Liver (tissue), 9 donors: ENCODE measurements around the gene KCNMA1. TPM values are rescaled to one million over a fixed set of nuclear protein-coding genes. Genes with fewer than 3 reads are reported as not detected.

ENCODE experiments used
- DNase-seq: peaks from one replicate; pipeline ENCODE4 v3.0.0-alpha.2; 2017; ENCODE audit warnings: low spot score
- H3K27ac ChIP-seq, 2 donors: one replicate each; pipeline ENCODE4 v1.7.0; 2013; ENCODE audit warnings: inconsistent platforms in 2 of 2, low read length in 2 of 2, control low read depth in 1 of 2, low read depth in 1 of 2, mild to moderate bottlenecking in 1 of 2
- H3K27me3 ChIP-seq, 4 donors: one replicate each; pipeline versions ENCODE4 v1.6.1 to v1.7.0; 2013; ENCODE audit warnings: low read length in 3 of 4, inconsistent platforms in 1 of 4, mild to moderate bottlenecking in 1 of 4, moderate library complexity in 1 of 4; ENCODE audit not compliant: control insufficient read depth in 4 of 4, insufficient read depth in 4 of 4
- H3K36me3 ChIP-seq, 4 donors: one replicate each; pipeline versions ENCODE4 v1.6.1 to v1.7.0; 2013; ENCODE audit warnings: low read length in 3 of 4, mild to moderate bottlenecking in 3 of 4, low read depth in 1 of 4, moderate library complexity in 1 of 4; ENCODE audit not compliant: control insufficient read depth in 4 of 4, insufficient read depth in 3 of 4
- H3K4me1 ChIP-seq, 4 donors: one replicate each; pipeline versions ENCODE4 v1.6.1 to v1.7.0; 2013; ENCODE audit warnings: low read length in 3 of 4, mild to moderate bottlenecking in 3 of 4, moderate library complexity in 1 of 4; ENCODE audit not compliant: control insufficient read depth in 4 of 4, insufficient read depth in 4 of 4
- H3K4me3 ChIP-seq, 3 donors: one replicate each; pipeline versions ENCODE4 v1.6.1 to v1.7.0; 2013; ENCODE audit warnings: low read length in 3 of 3, control low read depth in 1 of 3, low read depth in 1 of 3, mild to moderate bottlenecking in 1 of 3
- H3K9ac ChIP-seq, 2 donors: one replicate each; pipeline ENCODE4 v1.7.0; 2013; ENCODE audit warnings: low read length in 2 of 2, mild to moderate bottlenecking in 2 of 2, moderate library complexity in 2 of 2, control low read depth in 1 of 2, low read depth in 1 of 2
- H3K9me3 ChIP-seq, 4 donors: one replicate each; pipeline versions ENCODE4 v1.6.1 to v1.7.0; 2013; ENCODE audit warnings: low read length in 3 of 4; ENCODE audit not compliant: control insufficient read depth in 4 of 4
- ATF3 ChIP-seq: IDR thresholded peaks from 2 replicates; pipeline ENCODE4 v1.6.1; 2016; ENCODE audit warnings: antibody characterized with exemption
- CTCF ChIP-seq: fragments of 150-350 bp; IDR thresholded peaks from 2 replicates; pipeline ENCODE4 v1.5.1; 2017; ENCODE audit warnings: improper control_type of control experiment, low read depth, low read length; ENCODE audit not compliant: missing input control
- EGR1 ChIP-seq, 2 donors: IDR thresholded peaks; 2 replicates each; pipeline ENCODE4 v1.6.1; 2016 to 2018; ENCODE audit warnings: antibody characterized with exemption in 2 of 2, low read depth in 2 of 2
- FOXA1 ChIP-seq: IDR thresholded peaks from 2 replicates; pipeline ENCODE4 v1.6.1; 2016; ENCODE audit warnings: antibody characterized with exemption
- FOXA2 ChIP-seq: IDR thresholded peaks from 2 replicates; pipeline ENCODE4 v1.6.1; 2016; ENCODE audit warnings: antibody characterized with exemption
- GABPA ChIP-seq, 2 donors: IDR thresholded peaks in 1 of 2; conservative IDR thresholded peaks in 1 of 2; 2 replicates each; pipeline ENCODE4 v1.6.1; 2016; ENCODE audit warnings: antibody characterized with exemption in 2 of 2, mild to moderate bottlenecking in 1 of 2, moderate library complexity in 1 of 2
- HNF4A ChIP-seq, 2 donors: conservative IDR thresholded peaks; 2 replicates each; pipeline ENCODE4 v1.6.1; 2016; ENCODE audit warnings: antibody characterized with exemption in 2 of 2, mild to moderate bottlenecking in 2 of 2
- HNF4G ChIP-seq: IDR thresholded peaks from 2 replicates; pipeline ENCODE4 v1.6.1; 2016; ENCODE audit warnings: antibody characterized with exemption
- JUND ChIP-seq, 2 donors: IDR thresholded peaks; 2 replicates each; pipeline ENCODE4 v1.6.1; 2016; ENCODE audit warnings: antibody characterized with exemption in 2 of 2
- NR2F2 ChIP-seq: IDR thresholded peaks from 2 replicates; pipeline ENCODE4 v1.6.1; 2016; ENCODE audit warnings: antibody characterized with exemption
- RAD21 ChIP-seq, 2 donors: IDR thresholded peaks; 2 replicates each; pipeline ENCODE4 v1.6.1; 2016; ENCODE audit warnings: antibody characterized with exemption in 2 of 2, mild to moderate bottlenecking in 2 of 2
- RXRA ChIP-seq, 2 donors: IDR thresholded peaks; 2 replicates each; pipeline ENCODE4 v1.6.1; 2017 to 2018; ENCODE audit warnings: antibody characterized with exemption in 2 of 2, mild to moderate bottlenecking in 1 of 2
- SP1 ChIP-seq: IDR thresholded peaks from 2 replicates; pipeline ENCODE4 v1.6.1; 2018; ENCODE audit warnings: antibody characterized with exemption, mild to moderate bottlenecking
- TAF1 ChIP-seq: conservative IDR thresholded peaks from 2 replicates; pipeline ENCODE4 v1.6.1; 2016; ENCODE audit warnings: antibody characterized with exemption, mild to moderate bottlenecking
- YY1 ChIP-seq: IDR thresholded peaks from 2 replicates; pipeline ENCODE4 v1.6.1; 2016; ENCODE audit warnings: antibody characterized with exemption, mild to moderate bottlenecking
- WGBS: extraction: QIAGEN DNeasy Blood & Tissue Kit; methylation state at CpG from one replicate; pipeline ENCODE4 v1.1.7; 2013; 5-methylcytosine and 5-hydroxymethylcytosine counted together
- polyA plus RNA-seq, 2 donors: library from polyadenylated mRNA; stranded (reverse) in 1 of 2; unstranded in 1 of 2; fragments of 200-250 nt in 1 of 2; fragments of >200 nt in 1 of 2; fragmentation: Nextera tagmentation in 1 of 2; extraction: Ambion mirVana in 1 of 2; gene quantifications; one replicate each; pipeline versions ENCODE4 v1.2.1 to v1.2.3, GENCODE V29; 2013 to 2015
- total RNA-seq, 2 donors: library from RNA; depleted of rRNA; stranded (reverse); fragments of >200 nt; gene quantifications; one replicate each; pipeline ENCODE4 v1.2.3, GENCODE V29; 2014
- TF ChIP-seq, protein P1 (sequence below): IDR thresholded peaks from 2 replicates; pipeline ENCODE4 v1.6.1; 2016; ENCODE audit warnings: antibody characterized with exemption
- TF ChIP-seq, protein P2 (sequence below): IDR thresholded peaks from 2 replicates; pipeline ENCODE4 v1.6.1; 2016; ENCODE audit warnings: antibody characterized with exemption, mild to moderate bottlenecking
- TF ChIP-seq, protein P3 (sequence below): IDR thresholded peaks from 2 replicates; pipeline ENCODE4 v1.6.1; 2016; ENCODE audit warnings: antibody characterized with exemption
- donor health status: healthy.
- donor health status: healthy.
- donor health status: healthy.
- donor health status: healthy.
- donor health status: healthy.

The KCNMA1 gene
- total and polyA plus RNA-seq, 4 donors, result 2.5 to 9.7 (median 4.7) TPM

DNA sequence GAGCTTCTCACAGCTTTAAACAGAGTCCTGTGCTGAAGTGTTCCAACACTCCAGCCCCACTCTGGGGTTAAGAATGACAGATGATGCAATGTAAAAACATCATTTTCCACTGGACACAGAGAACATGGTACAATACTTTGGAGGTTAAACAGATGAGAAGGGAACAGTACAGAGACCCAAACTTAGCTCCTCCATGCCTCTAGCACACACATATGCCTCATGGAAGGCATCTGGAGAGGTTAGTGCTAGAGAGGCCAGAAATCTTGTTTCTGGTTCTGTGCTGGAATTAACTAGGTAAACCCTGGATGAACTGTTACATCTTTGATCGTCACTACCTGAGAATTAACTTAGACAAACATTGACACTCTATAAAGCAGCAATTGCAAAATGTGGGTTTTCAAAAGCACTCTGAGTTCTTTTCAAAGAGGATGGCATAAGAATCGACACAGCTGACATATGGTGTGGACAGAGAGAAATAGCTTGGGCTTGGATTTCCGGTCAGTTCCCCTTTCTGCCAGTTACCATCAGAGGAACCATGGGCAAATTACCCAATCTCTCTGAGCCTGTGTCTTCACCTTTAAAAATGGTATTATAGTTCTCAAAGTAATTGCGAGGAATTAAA is 81.9 kb downstream of the KCNMA1 start:
- no peak for DNase-seq
- H3K9me3 ChIP-seq, result no peaks in the 10 kb centered on the region
- H3K4me3 ChIP-seq, result no peak overlapping the region
- peaks cover 1 to 34% (median 25%) of the 10 kb centered on the region in 4 donors for H3K4me1 ChIP-seq
- TF ChIP-seq, protein P1, sequence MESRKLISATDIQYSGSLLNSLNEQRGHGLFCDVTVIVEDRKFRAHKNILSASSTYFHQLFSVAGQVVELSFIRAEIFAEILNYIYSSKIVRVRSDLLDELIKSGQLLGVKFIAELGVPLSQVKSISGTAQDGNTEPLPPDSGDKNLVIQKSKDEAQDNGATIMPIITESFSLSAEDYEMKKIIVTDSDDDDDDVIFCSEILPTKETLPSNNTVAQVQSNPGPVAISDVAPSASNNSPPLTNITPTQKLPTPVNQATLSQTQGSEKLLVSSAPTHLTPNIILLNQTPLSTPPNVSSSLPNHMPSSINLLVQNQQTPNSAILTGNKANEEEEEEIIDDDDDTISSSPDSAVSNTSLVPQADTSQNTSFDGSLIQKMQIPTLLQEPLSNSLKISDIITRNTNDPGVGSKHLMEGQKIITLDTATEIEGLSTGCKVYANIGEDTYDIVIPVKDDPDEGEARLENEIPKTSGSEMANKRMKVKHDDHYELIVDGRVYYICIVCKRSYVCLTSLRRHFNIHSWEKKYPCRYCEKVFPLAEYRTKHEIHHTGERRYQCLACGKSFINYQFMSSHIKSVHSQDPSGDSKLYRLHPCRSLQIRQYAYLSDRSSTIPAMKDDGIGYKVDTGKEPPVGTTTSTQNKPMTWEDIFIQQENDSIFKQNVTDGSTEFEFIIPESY, result peak; percentile 35
- TF ChIP-seq, protein P2, sequence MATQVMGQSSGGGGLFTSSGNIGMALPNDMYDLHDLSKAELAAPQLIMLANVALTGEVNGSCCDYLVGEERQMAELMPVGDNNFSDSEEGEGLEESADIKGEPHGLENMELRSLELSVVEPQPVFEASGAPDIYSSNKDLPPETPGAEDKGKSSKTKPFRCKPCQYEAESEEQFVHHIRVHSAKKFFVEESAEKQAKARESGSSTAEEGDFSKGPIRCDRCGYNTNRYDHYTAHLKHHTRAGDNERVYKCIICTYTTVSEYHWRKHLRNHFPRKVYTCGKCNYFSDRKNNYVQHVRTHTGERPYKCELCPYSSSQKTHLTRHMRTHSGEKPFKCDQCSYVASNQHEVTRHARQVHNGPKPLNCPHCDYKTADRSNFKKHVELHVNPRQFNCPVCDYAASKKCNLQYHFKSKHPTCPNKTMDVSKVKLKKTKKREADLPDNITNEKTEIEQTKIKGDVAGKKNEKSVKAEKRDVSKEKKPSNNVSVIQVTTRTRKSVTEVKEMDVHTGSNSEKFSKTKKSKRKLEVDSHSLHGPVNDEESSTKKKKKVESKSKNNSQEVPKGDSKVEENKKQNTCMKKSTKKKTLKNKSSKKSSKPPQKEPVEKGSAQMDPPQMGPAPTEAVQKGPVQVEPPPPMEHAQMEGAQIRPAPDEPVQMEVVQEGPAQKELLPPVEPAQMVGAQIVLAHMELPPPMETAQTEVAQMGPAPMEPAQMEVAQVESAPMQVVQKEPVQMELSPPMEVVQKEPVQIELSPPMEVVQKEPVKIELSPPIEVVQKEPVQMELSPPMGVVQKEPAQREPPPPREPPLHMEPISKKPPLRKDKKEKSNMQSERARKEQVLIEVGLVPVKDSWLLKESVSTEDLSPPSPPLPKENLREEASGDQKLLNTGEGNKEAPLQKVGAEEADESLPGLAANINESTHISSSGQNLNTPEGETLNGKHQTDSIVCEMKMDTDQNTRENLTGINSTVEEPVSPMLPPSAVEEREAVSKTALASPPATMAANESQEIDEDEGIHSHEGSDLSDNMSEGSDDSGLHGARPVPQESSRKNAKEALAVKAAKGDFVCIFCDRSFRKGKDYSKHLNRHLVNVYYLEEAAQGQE, result peak; percentile 38
- TF ChIP-seq FOXA2 (no peak), GABPA (IDR thresholded peaks at IDR 0.05 in 1 of 2, conservative IDR thresholded peaks at IDR 0.05 in 1 of 2) (no peak), NR2F2 (peak; percentile 33), SP1 (peak; percentile 98), HNF4A (conservative IDR thresholded peaks at IDR 0.05) (peak; percentile 66 to 84), CTCF (no peak), HNF4G (peak; percentile 36), RAD21 (IDR thresholded peaks at IDR 0.05) (peak; percentile 26 to 59), JUND (IDR thresholded peaks at IDR 0.05) (peak; percentile 33 to 82), EGR1 (IDR thresholded peaks at IDR 0.05; ENCODE audit: low read depth in 2 of 2) (peak in 1 of 2 donors; percentile 24), TAF1 (no peak), RXRA (IDR thresholded peaks at IDR 0.05) (peak; percentile 84 to 95), FOXA1 (no peak), ATF3 (peak; percentile 87), YY1 (peak; percentile 48)
- TF ChIP-seq, protein P3, sequence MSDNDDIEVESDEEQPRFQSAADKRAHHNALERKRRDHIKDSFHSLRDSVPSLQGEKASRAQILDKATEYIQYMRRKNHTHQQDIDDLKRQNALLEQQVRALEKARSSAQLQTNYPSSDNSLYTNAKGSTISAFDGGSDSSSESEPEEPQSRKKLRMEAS, result no peak
- peak overlapping the region; percentile 87 to 90 for H3K27ac ChIP-seq
- WGBS, result 44% methylated on average over 4 of the region's 4 CpGs
- no peaks in the 10 kb centered on the region for H3K27me3 ChIP-seq
- H3K9ac ChIP-seq, result peak overlapping the region in 1 of 2 donors; percentile 3
- H3K36me3 ChIP-seq, result no peaks in the 10 kb centered on the region
